ENCODE data around the gene ASPSCR1.

DNA sequence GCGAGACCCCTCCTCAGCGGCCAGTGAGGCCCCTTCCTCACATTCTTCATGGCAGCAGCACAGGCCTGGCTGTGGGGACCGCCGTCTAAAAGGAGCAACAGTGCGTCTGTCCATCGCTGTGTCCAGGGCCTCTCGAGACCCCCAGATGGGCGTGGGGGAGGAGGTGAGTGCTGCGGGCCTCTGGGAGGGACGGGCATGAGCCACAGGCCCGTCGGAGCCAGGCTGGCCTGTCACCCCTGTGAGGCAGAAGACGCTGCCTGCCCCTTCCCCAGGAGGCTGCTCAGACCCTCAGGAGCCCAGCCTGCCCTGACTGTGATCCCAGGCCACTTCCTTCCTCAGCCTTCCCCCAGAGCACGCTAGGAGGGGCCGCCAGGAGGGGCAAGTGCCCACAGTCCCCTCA lies 38.2 kb upstream of the ASPSCR1 start:
- no peak for TF ChIP-seq POLR2A (IDR thresholded peaks at IDR 0.05)
- TF ChIP-seq, protein P1, sequence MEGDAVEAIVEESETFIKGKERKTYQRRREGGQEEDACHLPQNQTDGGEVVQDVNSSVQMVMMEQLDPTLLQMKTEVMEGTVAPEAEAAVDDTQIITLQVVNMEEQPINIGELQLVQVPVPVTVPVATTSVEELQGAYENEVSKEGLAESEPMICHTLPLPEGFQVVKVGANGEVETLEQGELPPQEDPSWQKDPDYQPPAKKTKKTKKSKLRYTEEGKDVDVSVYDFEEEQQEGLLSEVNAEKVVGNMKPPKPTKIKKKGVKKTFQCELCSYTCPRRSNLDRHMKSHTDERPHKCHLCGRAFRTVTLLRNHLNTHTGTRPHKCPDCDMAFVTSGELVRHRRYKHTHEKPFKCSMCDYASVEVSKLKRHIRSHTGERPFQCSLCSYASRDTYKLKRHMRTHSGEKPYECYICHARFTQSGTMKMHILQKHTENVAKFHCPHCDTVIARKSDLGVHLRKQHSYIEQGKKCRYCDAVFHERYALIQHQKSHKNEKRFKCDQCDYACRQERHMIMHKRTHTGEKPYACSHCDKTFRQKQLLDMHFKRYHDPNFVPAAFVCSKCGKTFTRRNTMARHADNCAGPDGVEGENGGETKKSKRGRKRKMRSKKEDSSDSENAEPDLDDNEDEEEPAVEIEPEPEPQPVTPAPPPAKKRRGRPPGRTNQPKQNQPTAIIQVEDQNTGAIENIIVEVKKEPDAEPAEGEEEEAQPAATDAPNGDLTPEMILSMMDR (IDR thresholded peaks at IDR 0.05), result no peak

Measured in body of pancreas (tissue), 4 donors.